Dermis microvascular lymphatic vessel endothelial cell (primary cell): ENCODE results near the gene GSDME. TPM values are rescaled to one million over a fixed set of nuclear protein-coding genes. Genes with fewer than 3 reads are reported as not detected.

Experiments used
- DNase-seq, 2 donors: peaks; one replicate each; pipeline versions ENCODE4 v3.0.0 to v3.0.0-alpha.2; 2010; ENCODE audit warnings: low read depth in 2 of 2
- total RNA-seq: library from RNA; depleted of rRNA; stranded (reverse); fragments of >200 nt; gene quantifications from 2 replicates; pipeline ENCODE4 v1.2.1, GENCODE V29; 2014

Gene GSDME
- total RNA-seq, 1 donor from 2014 or later: 15.1 TPM

- DNase-seq: no peak
These were observed 100.7 kb downstream of the GSDME start for GRCh38 chr7:24656608-24657007.

DNA sequence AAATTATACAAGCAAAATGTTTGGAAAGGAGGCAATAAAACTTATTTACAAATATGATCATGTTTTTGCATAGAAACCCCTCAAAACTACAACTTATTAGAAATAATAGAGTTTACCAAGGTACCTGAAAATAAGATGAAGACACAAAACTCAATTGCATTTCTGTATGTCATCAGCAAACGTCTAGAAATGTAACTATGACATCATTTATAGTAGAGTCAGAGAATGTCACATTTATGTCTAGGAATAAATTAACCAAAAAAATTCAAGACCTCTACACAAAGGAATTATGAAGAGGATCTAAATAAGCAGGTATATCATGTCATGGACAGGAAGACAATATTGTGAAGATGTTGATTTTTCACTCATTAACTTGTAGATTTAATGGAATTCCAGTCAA lies 103.0 kb downstream of the GSDME start:
- DNase-seq: no peak

DNA sequence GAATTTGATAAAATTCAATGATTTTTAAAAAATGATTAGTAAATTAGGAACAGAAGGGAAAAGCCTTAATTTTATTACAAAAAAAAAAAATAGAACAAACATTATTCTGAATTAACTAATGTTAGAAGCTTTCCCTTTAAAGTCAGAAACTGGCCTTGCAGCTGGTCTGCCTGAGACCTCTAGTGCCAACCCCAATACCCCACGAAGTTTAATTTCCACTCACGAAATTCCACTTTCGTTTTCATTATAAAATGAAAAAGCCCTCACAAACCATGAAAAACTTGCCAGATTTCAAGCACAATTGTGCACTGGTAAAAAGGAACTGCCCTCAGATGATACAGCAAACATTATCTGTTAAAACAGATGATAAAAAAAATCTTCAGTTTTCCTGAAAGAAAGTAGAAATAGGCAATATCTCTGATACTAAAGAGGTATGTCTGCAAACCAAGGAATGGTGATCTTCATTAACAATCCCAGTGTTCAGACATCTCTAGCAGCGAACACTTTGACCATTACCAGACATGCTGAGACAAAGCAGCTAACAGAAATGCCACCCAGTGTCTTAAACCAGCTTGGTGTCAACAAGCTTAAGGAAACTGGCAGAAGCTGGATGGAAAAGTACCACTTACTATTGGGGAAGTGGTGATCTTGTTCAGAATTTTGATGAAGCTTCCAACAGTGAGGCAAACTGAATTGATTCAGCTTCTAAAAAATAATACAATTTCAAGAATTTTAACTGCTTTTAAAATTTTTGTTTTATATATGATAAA lies 103.8 kb downstream of the GSDME start:
- peak in 1 of 2 donors; percentile 2 for DNase-seq

GRCh38 chr7:24652251-24652939 lies 104.9 kb downstream of the GSDME start:
- DNase-seq: no peak

Other genes starting within 250 kb of the GSDME start
- 10.6 and 11.4 TPM in 2 replicates for gene PALS2, start 184.0 kb downstream of the GSDME start, total RNA-seq
- 17.2 and 17.3 TPM in 2 replicates for gene OSBPL3, start 222.7 kb upstream of the GSDME start, total RNA-seq